GM18951 (cell line): ENCODE results near the gene HSPA14.

ENCODE experiments used
- POLR2A ChIP-seq: IDR thresholded peaks from 4 replicates; pipeline ENCODE4 v1.6.1; 2011; ENCODE audit warnings: mild to moderate bottlenecking; ENCODE audit not compliant: insufficient read length, insufficient read depth; ENCODE audit errors: extremely low read depth
- in situ Hi-C: fragments of 300-500 bp; cut with MboI; formaldehyde crosslinking; loops from one replicate; pipeline ENCODE4 v1.12.0; 2022; ENCODE audit warnings: low sequenced_read_pairs, mixed read lengths, inconsistent platforms; ENCODE audit not compliant: unreplicated experiment

Gene HSPA14

GRCh38 chr10:14918964-14919363 is 80.9 kb downstream of the HSPA14 start:
- in situ Hi-C loops = no loop called here
- TF ChIP-seq POLR2A = no peak
